NK-92 treated with Interleukin-12 subunit alpha and Interleukin-12 subunit beta, amount 100 ng/mL, for 24 hours (cell line): ENCODE measurements around the gene MCM9.
"Not testable (repeated sequence)": the region's sequence is repeated elsewhere in the genome, so short reads cannot be mapped to it uniquely, and the experiment has no call there.

ENCODE experiments used
- DNase-seq: peaks from one replicate; lab custom pipeline; 2025; lab: John Stamatoyannopoulos, UW

The MCM9 gene

GRCh38 chr6:118799826-118800225 lies 135.1 kb downstream of the MCM9 start:
- DNase-seq: no peak

DNA sequence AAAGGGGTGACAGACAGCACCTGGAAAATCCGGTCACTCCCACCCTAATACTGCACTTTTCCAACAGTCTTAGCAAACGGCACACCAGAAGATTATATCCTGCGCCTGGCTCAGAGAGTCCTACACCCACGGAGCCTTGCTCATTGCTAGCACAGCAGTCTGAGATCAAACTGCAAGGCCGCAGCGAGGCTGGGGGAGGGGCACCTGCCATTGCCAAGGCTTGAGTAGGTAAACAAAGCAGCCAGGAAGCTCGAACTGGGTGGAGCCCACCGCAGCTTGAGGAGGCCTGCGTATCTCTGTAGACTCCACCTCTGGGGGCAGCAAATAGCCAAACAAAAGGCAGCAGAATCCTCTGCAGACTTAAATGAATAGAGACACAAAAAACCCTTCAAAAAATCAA lies 138.4 kb downstream of the MCM9 start:
- not testable (repeated sequence) for DNase-seq

DNA sequence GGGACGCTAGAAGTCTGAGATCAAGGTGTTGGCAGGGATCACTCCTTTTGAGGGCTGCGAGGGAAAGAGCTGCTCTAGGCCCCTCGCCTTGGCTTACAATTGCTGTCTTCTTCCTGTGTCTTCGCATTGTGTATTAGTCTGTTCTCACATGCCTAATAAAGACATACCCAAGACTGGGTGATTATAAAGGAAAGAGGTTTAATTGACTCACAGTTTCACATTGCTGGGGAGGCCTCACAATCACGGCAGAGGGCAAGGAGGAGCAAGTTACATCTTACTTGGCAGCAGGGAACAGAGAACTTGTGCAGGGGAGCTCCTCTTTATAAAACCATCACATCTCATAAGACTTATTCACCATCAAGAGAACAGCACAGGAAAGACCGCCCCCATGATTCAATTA lies 143.5 kb downstream of the MCM9 start:
- DNase-seq: no peak

DNA sequence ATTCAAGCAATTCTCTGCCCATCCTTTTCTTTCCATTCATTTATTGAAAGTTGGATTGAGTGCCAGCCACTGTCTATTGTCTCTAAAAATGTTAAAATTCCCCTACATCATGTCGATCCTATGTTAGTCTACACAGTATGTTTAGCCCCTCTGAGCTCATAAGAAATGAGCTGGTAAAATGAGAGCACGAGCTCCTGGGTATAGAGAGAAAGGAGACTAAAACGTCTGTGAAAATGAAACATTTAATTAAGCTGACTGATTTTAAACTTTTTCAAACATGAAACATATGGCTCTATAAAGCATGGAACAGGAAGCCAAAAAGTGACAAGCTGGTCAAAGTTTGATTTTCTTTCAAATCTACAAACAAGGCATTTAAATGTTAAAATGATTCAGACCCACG lies 145.0 kb downstream of the MCM9 start:
- no peak for DNase-seq

DNA sequence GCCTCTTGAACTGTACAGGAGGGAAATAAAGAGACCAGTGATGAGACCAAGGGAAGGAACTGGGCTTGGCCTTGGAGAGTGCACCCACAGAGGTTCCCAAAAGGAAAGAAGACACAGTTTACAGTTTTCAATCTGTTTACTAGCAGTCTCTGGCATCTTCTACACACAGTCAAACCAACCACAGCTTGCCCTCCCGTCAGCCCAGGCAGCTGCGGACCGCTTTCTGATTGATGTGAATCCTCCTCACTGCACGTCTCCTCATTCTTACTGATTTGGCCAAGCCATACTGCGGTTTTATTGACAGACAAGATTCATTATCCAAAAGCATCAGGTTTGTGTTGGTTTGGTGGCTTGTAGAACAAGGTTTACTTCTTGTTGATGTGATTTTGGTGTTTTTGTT lies 145.5 kb downstream of the MCM9 start:
- no peak for DNase-seq

DNA sequence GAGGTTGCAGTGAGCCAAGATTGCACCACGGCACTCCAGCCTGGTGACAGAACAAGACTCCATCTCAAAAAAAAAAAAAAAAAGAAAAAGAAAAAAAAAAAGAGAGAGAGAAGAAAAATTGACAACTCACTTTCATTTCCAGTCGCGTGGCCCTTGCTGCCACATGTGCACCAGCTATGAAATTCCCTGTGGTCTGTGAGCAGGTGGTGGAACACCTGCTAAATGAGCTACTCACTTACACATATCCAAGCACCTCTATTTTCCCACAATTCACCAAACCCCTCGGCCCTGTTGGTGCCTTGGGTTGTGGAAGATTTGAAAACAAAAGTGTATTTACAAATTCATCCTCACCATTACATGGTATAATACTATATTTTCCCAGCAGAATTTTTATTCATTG lies 146.3 kb downstream of the MCM9 start:
- no peak for DNase-seq

GRCh38 chr6:118787724-118788423 lies 147.1 kb downstream of the MCM9 start:
- no peak for DNase-seq

DNA sequence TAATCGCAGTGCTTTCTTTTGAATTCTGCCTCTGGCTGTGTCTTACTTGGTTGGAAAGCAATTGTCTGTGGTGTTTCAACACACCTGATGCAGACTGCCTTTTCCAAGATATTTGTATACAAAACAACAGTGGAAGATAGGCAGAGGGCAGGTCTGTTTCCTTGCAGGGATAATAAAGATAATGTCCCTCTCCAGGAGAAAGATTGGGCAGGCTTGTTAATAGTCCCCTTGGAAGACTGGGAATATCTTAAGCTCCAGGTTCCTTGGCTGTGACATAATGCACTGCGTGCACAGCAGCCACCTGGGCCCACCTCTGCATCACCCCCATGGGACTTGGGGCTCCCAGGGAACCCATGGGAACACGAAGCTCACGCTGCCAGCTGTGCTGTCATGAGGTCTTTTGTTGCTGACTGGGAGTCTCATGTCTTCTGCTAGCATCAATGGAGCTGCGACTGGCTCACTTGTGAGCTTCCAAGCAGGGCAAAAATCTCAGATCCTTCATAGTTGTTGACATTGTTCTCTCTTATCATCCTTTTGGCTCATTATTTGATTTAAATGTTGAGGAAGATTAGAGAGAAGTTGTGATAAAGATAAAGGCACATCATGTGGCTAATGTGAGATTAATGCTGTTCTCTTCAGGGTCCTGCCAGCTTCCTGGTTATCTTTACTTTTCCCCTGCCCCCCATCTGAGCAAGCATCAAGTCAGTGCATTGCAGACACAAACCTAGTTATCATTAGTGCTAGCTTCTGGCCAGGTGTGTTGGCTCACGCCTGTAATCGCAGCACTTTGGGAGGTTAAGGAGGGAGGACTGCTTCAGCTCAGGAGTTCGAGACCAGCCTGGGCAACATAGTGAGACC lies 148.1 kb downstream of the MCM9 start:
- DNase-seq: no peak

- DNase-seq: no peak
Measured at GRCh38 chr6:118785601-118786000, 149.4 kb downstream of the MCM9 start.

DNA sequence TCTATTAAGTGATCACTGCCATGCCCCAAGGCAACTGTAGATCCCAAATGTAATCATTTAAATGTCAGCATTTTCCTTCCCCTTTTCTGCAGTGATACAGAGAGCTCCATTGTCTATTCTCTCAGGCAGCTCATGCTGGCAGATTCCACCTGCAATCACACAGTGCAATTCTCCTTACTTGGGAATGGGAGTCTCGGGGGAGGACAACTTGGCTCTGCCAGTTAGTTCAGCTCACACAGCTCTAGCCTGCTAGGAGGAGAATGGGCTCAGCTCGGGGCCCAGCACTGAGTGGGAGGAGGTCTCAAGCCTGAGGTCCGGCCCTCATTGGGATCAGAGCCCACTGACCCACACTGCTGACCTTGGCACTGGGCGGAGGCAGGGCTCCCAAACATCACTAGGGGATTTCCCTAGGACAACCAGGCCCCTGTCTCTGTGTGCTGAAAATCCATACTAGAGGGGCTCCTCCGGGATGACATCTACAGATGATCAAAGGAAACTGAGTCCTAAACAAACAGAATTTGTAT lies 150.3 kb downstream of the MCM9 start:
- no peak for DNase-seq

DNA sequence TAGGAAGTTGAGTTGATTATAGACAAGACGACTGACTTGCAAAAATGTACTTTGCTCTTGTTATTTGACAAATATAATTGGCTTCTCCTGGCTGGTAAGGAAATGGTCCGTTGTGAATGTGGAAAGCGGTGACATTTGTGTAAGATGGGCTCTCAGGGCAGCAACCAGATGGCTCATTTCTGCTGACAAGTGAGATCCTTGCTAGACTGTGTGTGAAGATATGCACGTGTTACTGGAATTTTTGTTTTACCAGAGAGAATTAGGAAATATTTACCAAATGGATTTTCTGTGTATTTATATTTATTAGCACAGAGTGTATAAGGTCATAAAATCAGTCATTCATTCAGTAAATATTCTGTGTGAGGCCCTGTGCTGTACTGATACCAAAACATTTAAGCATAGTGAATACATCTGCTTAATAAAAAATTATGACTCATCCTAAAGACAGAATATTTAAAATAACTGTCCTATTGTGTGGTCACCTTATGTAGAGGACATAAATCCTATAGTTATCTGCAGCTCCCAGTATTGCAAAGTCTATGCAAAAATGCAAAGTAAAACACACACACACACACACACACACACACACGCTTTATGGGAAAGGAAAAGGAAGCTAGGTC lies 150.9 kb downstream of the MCM9 start:
- no peak for DNase-seq

GRCh38 chr6:118782651-118783050 lies 152.3 kb downstream of the MCM9 start:
- DNase-seq: no peak

GRCh38 chr6:118781897-118782296 lies 153.1 kb downstream of the MCM9 start:
- DNase-seq: no peak

- DNase-seq: no peak
Measured at GRCh38 chr6:118780668-118781067, 154.3 kb downstream of the MCM9 start.

DNA sequence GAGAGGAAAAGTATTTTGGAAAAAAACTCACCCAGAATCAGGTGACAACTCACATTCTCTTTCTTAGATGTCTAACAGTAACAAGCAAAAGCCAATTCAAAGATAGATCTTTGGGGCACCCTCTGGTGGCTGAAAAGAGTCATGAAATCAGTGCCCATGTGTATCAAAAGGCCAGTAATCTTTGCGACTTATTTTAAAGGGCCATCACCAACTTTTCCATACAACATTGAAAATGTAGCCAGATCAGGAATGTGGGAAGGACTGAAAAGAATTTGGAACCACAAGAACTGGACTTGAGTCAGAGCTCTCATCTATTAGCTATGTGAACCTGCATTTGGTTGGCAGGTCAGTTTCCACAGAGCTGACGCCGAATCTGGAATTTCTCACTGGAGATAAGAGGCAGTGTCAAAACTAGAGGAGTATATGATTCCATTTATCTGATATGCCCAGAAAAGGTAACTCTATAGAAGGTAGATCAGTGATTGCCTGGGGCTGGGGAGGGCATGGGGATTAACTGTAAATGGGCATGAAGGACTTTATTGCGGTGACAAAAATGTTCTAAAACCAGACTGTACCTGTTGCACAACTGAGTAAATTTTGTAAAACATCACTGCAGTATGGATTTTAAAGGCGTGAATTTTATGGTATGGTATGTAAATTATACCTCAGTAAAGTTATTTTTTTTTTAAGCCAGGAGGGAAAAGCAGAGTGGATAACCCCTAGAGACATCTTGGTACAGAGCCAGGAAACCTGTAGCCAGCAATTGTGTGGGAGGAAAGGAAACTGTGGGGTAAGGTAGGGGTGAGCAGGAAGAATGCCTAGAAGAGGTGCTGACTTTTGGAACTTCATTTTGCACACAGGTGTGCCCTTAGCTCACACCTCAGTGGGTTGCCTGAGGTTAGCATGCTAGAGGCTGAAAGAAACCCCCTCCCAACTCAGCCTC lies 158.1 kb downstream of the MCM9 start:
- DNase-seq: peak; percentile 6

- no peak for DNase-seq
Measured at GRCh38 chr6:118775381-118775780, 159.6 kb downstream of the MCM9 start.

- no peak for DNase-seq
Measured at GRCh38 chr6:118774581-118774980, 160.4 kb downstream of the MCM9 start.

DNA sequence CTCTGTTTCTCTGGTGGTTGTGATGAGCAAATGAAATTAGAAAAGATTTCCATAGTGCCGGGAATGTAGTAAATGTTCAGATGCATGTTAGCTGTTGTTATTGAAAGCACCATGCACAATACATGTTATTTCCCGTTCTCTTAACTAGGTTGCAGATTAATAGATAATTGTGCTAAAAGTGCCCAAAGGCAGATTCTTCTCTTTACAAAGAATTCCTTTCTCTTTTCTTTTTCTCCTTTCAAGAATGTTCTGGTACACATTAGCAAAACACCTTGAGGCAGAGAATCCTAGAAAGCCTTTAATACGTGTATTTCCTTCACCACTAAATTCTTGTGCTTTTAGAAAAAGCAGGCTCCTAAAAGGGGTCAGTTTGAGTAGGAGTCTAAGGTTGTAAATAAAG lies 162.1 kb downstream of the MCM9 start:
- no peak for DNase-seq

DNA sequence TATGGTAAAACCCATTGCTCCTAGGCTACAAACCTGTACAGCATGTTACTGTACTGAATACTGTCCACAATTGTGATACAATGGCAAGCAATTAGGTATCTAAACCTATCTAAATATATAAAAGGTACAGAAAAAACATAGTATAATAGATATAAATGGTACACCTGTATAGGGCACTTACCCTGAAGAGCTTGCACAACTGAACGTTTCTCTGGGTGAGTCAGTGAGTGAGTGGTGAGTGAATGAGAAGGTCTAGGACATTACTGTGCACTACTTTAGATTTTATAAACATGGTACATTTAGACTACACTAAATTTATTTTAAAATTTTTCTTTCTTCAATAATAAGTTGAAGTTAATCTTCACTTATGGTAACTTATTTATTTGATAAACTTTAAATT lies 163.7 kb downstream of the MCM9 start:
- no peak for DNase-seq

DNA sequence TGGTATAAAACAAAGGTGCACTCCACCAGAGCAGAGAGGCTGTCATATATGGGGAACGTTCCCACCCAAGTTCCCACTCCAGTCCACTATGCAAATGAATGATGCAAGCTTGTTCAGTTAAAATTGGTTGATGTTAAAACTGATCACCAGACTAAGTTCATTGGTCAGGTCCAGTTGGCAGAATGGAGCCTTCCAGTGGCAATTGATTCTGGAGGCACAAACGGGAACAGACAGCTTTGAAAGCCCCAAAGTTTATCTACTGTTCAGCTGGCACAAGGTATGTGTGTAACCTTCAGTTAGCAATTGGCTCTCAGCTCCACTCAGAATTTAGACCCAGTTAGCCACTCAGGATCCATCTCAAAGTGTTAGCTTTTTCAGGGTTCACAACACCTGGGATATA lies 164.1 kb downstream of the MCM9 start:
- no peak for DNase-seq

GRCh38 chr6:118770112-118770788 lies 164.7 kb downstream of the MCM9 start:
- no peak for DNase-seq
